AG08396 (cell line): ENCODE measurements around the gene ZNF619.

Source experiments
- DNase-seq: peaks from one replicate; pipeline ENCODE4 v3.0.0; 2012; ENCODE audit warnings: low spot score, mixed read lengths

Gene ZNF619

DNA sequence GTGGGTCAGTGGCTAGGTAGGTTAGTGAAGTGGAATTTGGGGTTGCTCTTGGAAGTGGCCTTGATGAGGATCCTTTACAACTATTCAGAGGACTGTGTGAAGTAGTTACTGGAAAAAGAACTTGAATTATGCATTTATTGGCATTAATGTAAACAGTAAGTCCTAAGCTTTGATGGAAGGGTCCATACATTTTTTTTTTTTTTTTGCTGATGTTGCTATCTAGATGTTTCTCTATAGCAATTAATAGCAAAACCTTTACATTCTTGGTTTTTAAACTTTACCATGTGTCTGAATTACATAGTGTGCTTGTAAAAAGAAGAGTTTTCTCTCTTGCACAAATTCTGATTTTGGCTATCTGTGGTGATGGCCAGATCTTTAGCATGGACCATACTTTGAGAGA lies 57.4 kb downstream of the ZNF619 start:
- no peak for DNase-seq
